ENCODE data around the gene PDZD2.

PDZD2 gene

GRCh38 chr5:31844622-31845345, 205.9 kb downstream of the PDZD2 start:
- no peak for TF ChIP-seq CTCF (IDR thresholded peaks at IDR 0.05; ENCODE audit: extremely low read depth, insufficient read depth, missing control alignments)
- DNase-seq (ENCODE audit: low spot score) = no peak
- in situ Hi-C loops (cut with MboI; ENCODE audit: low pct_unique_long_range_greater_than_20kb, low sequenced_read_pairs, unreplicated experiment) = no loop called here

GRCh38 chr5:31845361-31845760, 206.4 kb downstream of the PDZD2 start:
- in situ Hi-C loops (cut with MboI; ENCODE audit: low pct_unique_long_range_greater_than_20kb, low sequenced_read_pairs, unreplicated experiment) = no loop called here
- DNase-seq (ENCODE audit: low spot score) = no peak
- TF ChIP-seq CTCF (IDR thresholded peaks at IDR 0.05; ENCODE audit: extremely low read depth, insufficient read depth, missing control alignments) = no peak

- no peak for TF ChIP-seq CTCF (IDR thresholded peaks at IDR 0.05; ENCODE audit: extremely low read depth, insufficient read depth, missing control alignments)
- in situ Hi-C loops (cut with MboI; ENCODE audit: low pct_unique_long_range_greater_than_20kb, low sequenced_read_pairs, unreplicated experiment) = no loop called here
- no peak for DNase-seq (ENCODE audit: low spot score)
These were observed 208.0 kb downstream of the PDZD2 start for GRCh38 chr5:31846934-31847333.

- no peak for TF ChIP-seq CTCF (IDR thresholded peaks at IDR 0.05; ENCODE audit: extremely low read depth, insufficient read depth, missing control alignments)
- in situ Hi-C loops (cut with MboI; ENCODE audit: low pct_unique_long_range_greater_than_20kb, low sequenced_read_pairs, unreplicated experiment) = no loop called here
- no peak for DNase-seq (ENCODE audit: low spot score)
These were observed 208.4 kb downstream of the PDZD2 start for GRCh38 chr5:31847354-31847753.

- in situ Hi-C loops (cut with MboI; ENCODE audit: low pct_unique_long_range_greater_than_20kb, low sequenced_read_pairs, unreplicated experiment) = no loop called here
- no peak for DNase-seq (ENCODE audit: low spot score)
- TF ChIP-seq CTCF (IDR thresholded peaks at IDR 0.05; ENCODE audit: extremely low read depth, insufficient read depth, missing control alignments) = no peak
These were observed 212.2 kb downstream of the PDZD2 start for GRCh38 chr5:31850981-31851689.

- in situ Hi-C loops (cut with MboI; ENCODE audit: low pct_unique_long_range_greater_than_20kb, low sequenced_read_pairs, unreplicated experiment) = no loop called here
- TF ChIP-seq CTCF (IDR thresholded peaks at IDR 0.05; ENCODE audit: extremely low read depth, insufficient read depth, missing control alignments) = no peak
- no peak for DNase-seq (ENCODE audit: low spot score)
These were observed 214.6 kb downstream of the PDZD2 start for GRCh38 chr5:31853398-31854135.

All from GM13977 (cell line).